Measurements from ENCODE around the gene PRKCZ.
"Not testable (repeated sequence)": the region's sequence is repeated elsewhere in the genome, so short reads cannot be mapped to it uniquely, and the experiment has no call there.

The PRKCZ gene

DNA sequence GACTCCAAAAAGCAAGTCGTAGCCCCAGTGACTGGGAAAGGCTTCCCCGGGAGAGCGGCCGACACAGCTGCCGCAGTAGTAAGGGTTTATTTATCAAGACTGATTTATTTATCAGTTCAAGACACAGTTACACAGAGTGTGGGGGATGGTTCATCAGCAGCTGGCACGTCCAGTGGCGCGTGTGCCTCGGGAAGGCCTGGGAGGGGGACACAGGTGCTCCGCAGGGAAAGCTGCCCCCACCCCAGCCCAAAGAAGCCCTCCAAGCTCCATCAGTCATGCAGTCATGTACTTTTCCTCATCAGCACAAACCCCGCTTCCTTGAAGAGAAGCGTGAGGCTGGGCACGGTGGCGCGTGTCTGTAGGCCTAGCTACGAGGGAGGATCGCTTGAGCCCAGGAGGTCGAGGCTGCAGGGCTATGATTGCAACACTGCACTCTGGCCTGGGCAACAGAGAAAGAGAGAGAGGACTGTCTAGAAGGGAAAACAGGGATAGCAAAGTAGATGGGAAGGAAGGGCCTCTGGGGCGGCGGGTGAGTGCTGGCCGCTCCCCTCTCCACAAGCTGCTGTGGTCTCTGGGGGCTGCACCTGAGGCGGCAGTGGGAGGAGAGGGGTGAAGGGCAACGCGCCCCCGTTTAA, 53.2 kb downstream of the PRKCZ start:
- DNase-seq (no peak), ATAC-seq (no peak)

DNA sequence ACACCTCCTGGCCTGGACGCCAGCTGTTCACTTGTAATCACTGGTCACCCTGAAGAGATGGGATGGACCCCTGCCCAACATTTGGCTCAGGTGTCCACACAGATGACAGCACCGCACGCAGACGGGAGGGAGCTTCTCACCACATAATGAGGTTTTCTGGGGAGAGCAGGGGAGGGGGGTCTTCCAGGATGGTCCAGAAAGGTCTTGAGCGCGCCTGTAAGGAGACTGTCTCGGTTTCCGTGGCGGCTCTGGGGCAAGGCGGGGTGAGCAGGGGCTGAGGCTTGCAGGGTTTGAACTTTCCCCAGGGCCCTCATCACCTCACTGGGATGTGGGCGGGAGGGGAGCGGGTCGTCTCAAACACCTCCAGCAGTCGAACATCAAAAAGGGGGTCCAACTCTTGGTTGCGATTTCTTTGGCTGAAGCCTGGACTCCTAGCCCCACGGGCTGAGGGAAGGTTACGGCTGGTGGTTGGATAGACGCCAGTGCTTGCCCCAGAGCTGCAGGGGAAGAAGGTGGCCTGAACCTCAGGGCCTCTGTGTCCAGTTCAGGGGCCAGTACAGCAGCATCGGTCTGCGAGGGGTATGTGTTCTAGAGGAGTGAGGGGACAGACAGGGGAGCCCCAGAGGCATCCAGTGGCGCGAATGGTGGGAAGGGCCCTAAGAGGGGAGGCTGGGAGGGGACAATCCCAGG, 53.8 kb downstream of the PRKCZ start:
- ATAC-seq = no peak
- DNase-seq = no peak

DNA sequence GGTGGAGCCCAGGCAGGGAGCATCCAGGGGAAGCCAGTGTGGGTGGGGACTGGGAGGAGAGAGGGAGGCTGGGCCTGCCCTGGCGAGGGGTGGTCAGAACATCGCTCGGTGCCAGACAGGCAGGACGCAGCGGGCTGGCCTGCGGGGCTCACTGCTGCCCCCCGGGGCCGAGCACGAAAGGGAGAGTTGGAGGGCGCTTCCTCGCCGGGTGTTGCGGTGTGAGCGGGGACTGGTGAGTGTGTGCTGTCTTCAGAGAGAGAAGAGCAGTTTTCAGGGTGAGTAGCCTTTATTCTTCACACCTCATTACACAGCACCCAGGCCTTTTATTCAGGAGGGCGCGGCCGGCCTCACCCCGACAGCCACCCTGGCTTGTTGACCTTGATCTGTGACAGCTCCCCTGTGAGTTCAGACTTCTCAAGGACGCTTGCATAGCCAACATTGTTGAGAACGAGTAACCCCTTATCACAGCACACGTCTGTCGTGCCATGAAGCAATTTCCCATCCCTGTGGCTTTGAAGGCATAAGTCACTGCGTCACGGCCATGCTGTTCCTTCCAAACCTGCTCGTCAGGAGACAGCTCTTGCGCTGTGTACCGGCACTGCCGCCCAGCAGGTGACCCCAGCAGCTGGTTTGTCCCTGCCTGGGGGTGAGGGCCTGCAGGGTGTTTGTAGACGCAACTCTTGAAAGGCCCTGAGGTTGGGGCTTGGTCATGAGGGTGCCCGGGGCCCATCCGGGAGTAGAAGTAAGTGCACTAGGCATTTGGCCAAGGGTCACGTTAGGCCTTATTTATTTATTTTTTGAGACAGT, 54.6 kb downstream of the PRKCZ start:
- peak; percentile 7 for ATAC-seq
- no peak for DNase-seq

DNA sequence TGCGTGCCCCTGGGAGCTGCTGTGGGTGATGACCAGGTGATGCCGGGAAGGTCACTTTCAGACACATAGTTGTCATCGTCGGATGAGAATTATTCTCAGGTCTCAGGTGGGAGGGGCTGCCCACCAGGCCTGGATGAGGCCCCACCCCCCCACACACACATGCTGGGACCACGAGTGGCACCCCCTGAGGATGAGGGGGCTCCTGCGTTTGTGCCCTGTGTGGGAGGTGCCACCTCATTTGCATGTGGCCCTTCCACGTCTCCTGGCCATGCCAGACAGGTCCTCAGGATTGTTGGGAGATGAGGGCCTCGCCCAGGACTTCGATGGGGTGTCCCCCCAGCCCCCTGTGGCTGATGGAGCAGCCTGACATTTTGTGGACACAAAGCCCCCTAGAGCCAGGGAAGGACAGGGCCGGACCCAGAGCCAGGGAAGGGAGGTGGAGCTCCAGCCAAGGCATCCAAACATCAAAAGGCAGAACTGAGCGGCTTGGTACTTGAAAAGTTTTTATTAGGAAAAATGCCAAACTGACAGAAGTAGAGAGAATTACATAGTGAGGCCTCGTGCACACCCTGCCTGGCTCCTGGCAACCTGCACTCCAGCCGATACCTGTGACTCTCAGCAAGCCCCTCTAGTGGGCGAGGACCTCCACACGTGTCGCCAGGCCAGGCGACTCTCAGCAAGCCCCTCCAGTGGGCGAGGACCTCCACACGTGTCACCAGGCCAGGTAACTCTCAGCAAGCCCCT, 55.7 kb downstream of the PRKCZ start:
- no peak for DNase-seq
- no peak for ATAC-seq

DNA sequence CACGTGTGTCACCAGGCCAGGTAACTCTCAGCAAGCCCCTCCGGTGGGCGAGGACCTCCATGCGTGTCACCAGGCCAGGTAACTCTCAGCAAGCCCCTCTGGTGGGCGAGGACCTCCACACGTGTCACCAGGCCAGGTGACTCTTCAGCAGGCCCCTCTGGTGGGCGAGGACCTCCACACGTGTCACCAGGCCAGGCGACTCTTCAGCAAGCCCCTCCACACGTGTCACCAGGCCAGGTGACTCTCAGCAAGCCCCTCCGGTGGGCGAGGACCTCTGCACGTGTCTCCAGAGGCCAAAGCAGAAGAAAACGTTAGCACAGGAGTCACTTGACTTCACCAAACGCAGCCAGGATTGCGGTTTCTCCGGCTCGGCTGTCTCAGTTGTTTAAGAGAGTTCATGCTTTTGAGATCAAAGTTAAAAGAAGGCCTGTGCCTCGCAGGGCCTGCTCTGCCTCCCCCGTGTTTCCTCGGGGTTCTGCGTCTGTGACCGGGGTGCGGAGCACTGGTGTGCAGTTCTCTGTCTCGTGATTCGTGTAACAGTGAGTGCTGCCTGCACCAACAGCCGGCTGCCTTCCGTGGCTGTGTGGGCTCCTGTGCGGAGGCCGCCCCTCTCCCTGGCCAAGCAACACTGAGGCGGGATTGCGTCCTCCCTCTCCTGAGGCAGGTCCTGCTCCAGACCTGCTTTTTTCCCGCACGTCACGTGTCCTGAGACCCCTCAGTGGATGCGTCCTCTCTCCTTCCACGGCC, 56.6 kb downstream of the PRKCZ start:
- ATAC-seq (no peak), DNase-seq (no peak)

DNA sequence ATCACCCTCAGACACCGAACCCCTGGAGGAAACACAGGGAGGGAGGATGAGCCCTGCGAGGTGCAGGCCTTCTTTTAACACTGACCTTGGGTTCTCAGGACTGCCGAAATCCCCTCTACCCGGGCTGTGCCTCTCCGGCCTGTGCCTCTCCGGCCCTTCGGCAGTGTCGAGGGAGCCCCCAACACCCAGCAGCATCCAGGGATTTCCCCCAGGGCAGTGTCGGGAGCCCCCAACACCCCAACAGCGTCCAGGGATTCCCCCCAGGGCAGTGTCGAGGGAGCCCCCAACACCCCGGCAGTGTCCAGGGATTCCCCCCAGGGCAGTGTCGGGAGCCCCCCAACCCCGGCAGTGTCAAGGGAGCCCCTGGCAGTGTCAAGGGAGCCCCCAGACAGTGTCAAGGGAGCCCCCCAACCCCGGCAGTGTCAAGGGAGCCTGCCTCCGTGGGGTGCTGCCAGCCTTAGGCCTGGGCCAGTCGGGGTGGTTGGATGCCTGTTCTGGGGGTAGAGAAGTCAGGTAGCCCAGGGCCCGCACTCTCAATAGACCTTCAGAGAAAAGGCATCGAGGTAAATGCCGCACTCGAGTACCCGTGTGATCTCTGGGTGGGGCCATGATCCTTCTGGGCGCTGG, 57.5 kb downstream of the PRKCZ start:
- ATAC-seq (no peak), DNase-seq (no peak)

DNA sequence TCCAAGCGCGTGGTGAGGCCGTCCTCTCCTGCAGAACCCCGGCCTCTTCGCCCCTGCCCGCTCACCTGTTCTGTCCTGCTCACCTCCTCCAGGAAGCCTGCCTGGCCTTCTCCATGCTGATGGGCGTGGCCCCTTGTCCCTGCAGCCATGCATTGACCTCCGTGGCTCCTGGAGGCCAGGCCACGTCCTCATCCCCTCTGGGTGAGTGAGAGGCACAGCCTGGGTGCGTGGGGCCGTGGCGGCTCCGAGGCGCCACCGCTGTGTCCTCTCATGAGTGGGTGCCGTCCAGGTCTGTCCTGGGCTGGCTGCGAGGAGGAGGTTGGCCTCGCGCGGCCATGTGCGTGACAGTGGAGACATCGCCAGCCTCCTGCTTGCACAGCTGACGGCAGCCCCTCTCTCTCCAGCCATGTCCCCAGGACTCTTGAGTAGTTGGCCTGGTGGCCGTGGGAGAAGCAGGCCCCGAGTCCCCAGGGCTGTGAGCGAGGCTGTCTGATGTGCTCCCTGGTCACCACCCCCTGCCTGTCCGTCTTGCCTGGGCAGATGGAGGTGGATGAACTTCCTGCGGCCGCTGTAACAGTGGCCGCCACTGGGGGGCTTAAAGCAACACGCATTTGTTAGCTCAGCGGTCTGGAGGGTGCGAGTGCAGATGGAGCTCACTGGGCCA, 58.1 kb downstream of the PRKCZ start:
- ATAC-seq = no peak
- peak; percentile 30 for DNase-seq

DNA sequence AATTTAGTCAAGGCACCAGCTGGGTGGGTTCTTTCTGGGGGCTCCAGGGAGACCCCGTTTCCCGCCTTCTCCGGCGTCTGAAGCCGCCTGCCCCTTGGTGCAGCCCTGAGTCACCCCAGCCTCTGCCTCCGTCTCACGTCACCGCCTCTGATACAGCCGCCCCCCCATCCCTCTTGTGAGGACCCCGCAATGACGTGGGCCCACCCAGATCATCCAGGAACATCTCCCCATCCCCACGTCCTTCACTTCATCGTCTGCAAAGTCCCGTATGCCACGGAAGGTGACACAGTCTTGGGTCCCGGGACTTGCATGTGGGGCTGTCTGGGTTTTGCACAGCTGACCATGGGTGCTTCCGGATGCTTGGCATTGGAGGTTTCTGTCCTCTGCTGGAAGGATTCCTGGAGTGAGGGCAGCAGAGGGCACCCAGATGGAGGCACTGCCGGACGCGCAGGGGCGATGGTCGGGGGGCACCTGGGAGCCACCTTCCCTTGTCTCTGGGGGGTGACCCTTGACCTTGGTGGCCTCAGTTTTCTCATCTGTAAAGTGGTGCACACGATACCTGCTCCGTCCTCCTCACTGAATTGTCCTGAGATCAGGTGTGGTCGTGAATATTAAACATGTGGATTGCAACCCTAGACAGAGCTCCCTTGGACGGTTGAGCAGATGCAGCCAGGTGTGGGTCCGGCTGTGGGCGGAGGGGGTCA, 58.8 kb downstream of the PRKCZ start:
- no peak for DNase-seq
- no peak for ATAC-seq

DNA sequence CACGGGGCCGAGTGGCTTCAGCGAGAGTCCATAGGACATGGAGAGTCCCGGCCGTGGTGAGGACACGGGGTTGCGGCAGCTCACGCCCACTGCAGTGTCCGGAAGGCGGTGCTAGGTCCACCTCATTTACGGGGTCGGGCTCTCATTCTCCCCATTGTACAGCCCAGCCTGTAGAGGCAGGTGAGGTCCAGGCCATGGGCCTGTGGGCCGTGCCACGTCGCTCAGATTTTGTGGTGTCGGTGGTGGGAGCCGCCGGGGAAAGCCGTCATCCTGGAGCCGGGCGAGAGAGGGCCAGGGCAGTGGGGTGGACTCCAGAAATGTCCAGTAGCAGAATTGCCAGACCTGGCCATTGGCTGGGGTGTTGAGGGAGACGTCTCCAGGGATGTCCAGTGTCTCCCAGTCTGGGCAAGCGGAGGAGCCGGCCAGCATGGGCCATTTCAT, 59.4 kb downstream of the PRKCZ start:
- ATAC-seq (no peak), DNase-seq (no peak)

DNA sequence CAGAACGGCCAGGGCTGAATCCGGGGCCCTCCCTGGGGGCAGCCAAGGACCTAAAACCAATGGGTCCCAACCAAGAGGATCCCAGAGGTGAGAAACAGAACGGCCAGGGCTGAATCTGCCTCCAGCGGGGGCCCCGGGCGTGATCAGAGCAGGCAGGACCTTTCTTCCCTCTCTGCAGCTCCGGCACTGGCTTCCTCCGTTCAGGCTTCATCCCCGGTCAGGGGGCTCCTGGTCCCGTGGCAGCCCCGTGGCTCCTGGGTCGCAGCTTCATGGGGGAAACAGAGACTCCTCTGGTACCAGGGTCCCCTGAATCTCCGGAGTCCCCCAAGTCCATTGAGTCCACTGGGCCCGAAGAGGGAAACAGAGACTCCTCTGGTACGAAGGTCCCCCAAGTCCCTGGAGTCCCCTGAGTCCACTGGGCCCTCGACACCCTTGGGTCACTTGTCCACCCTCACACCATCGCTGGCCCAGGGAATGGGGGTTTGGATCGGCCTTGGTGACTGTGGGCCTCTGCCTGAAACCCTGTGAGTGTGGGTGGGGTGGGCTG, 60.1 kb downstream of the PRKCZ start:
- ATAC-seq = no peak
- DNase-seq = no peak

DNA sequence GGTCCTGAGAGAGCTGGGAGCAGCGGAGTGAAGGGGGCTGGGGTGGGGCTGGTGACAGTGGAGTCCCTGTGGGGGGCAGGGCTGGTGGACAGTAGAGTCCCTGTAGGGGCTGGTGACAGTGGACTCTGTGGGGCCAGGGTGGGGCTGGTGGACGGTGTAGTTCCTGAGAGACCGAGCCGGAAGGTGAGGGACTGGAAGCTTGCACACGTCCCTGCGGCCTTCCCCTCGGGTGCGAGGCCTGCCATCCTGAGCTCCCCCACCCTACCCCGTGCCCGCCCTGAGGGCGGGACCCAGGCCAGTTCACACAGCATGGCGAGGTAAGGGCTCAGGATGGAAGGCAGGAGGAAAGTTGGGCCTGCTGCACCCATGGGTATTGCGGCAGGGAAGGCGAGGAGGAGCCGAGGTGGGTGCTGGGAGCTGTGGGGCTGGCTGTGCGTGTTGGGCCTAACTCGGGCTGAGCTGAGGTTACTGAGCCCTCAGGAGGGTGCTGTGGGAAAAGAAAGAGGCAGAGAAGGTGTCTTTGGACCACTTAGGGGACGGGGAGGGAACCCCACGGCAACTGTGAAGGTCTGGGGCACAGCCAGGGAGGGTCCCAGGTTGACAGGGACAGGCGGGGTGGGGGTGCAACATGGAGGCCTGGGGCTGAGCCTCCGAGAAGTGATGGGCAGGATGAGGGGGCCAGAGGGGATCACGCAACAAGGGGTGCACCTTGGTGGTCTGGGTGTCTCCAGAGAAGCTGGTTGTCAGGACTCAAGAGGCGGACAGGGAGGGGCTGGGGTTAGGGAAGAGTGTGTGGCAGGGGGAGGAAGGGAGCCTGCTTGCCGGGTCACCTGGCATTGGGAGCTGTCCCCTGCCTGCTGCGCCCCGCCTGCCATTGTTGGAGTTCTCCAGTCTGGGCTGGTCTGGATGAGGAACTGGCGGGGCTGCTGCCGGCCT, 60.8 kb downstream of the PRKCZ start:
- DNase-seq (no peak), ATAC-seq (no peak)

DNA sequence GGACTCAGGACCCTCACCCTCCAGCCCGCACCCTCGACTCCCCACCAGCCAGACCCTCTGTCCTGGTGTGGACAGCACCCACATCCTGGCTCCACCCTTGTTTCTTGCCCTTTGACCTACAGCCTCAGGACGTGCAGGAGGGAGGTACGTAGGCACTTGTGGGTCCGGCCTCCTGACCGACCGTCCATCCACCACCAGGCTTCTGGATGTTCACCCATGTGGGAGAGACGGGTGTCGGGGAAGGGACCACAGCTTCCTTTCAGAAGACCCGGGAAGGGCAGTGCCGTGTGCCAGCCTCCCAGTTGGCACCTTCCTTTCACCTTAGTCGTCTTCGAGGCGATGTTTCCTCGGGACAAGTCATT, 61.4 kb downstream of the PRKCZ start:
- no peak for ATAC-seq
- DNase-seq = no peak

DNA sequence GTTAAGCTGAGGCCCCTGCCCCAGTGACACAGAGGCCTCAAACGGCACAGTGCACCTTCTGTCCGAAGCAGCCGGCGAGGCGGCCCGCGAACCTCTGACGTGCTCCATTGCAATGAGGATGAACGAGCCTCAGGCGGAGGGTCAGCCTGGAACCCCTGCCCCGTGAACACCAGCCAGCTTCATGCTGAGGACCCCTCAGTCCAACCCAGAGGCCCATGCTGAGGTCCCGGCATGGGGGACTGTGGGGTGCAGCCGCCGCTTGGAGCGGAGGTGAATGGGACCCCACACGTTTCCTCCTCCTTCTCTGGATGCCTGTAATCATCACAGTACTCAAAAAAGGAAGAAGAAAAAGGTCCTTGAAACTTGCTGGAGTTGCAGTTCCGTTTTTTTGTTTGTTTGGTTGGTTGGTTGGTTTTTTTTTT, 62.1 kb downstream of the PRKCZ start:
- DNase-seq = no peak

DNA sequence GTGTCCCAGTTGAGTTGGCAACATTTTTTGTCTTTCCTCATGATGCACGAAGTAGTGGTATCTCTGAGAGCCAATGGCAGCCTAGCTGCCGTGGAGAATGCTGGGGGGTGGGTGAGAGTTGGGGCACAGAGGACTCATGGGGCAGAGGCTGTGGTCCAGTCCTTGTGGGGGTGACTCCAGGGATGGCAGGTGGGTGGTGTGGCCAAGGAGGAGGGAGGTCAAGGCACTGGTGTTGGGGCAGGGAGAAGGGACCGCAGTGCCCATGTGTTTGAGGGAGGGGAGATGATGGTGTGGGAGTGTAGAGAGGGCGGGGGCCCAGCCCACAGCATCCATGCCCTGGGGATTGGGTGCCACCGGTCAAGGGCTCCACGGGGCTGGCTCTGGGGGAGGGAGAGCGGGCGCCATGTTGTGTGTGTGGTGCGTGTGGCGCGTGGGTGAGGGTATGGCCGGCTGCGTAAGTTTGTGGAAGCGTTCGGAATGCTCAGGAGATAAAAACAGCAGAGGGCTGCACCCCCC, 63.5 kb downstream of the PRKCZ start:
- DNase-seq (no peak), ATAC-seq (no peak)

More for the DNA sequence above, 62.1 kb downstream of the PRKCZ start:
- ATAC-seq = no peak

DNA sequence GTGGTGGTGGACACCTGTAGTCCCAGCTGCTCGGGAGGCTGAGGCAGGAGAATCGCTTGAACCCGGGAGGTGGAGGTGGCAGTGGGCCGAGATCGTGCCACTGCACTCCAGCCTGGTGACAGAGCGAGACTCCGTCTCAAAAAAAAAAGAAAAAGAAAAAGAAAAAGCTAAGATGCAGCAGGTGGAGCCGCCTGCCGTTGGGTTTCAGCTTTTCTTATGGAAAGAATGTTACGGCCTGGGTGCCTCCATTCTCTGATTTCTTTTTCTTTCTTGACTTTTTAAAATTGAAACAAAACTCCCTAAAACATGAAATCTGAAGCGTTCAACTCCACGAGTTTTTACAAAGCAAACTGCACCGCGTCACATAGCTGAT, 64.4 kb downstream of the PRKCZ start:
- ATAC-seq, DNase-seq: not testable (repeated sequence)

DNA sequence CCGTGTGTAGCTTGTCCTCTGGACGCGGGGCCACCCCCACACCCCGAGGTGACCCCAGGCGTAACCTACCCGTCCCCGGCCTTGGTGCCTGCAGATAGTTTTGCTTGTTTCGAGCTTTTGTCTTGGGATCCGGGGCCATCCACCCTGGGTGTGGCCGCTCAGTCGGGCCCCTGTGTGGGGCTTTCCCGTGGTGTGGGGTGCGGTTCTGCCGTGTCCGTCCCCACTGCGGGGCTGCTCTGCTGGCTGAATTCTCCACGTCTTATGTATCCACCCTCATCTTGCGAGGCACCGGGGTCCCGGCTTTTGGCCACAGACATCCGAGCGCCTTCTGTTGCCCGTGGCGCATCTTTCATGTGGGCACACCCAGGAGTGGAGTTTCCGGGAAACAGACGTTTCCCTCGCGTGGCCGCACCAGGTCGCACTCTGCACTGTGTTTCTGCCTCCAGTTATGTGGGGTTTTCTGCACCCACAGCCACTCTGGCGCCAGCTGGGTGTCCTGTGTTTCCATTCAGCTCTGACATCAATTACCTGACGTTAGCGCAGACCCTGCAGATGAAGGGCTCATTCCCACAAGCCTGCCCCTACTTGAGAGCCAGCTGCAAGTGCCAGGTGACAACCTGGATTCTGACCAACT, 64.9 kb downstream of the PRKCZ start:
- ATAC-seq = no peak
- no peak for DNase-seq

DNA sequence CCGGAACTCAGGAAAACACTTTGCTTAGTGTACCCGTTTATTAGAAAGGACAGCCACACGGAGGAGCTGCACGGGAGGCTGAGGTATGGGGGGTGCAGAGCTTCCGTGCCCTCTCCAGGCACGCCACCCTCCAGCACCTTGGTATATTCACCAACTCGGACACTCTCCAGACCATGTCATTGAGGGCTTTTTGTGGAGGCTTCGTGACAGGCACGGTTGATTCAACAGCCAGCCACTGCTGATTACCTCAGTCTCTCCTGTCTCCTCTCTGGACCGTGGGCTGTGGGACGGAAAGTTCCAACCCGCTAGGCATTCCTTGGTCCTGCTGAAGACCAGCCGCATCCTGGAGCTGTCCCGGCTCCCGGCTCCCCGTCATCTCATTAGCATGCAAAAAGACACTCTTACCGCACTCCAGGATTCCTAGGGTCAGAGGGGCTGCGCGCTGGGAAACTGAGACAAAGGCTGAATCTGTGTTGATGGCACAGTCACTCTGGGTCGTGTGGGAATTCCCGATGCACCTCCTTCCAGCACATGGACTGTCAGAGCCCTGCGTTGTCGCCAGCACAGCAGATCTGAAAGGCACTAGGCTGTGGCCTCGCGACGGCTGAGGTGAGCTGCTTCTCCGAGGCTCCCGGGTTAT, 65.6 kb downstream of the PRKCZ start:
- DNase-seq = no peak
- ATAC-seq = no peak

DNA sequence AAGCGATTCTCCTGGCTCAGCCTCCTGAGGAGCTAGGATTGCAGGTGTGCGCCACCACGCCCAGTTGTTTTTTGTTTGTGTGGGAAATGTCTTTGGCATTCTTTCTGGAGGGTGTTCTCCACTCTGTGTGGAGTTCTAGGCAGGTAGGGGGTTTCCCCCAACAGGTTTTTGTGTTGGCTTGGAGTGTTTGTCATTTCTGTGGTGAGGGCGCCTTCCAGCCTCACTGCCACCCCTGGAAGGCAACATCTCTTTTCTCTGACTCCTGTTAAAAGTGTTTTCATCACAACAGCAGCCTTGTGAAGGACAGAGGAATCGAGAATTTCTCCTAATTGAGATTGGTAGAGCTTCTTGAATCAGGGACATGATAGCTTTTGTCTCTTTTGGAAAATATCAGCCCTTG, 69.7 kb downstream of the PRKCZ start:
- no peak for DNase-seq
- no peak for ATAC-seq

All from stimulated activated naive CD8-positive, alpha-beta T cell treated with anti-CD3 and anti-CD28 coated beads, Interleukin-15, Interleukin-2, amounts not matched to agents 100 U/mL and 50 U/mL, for 24 hours (primary cell).